ENCODE measurements around the gene ZSCAN12.

DNA sequence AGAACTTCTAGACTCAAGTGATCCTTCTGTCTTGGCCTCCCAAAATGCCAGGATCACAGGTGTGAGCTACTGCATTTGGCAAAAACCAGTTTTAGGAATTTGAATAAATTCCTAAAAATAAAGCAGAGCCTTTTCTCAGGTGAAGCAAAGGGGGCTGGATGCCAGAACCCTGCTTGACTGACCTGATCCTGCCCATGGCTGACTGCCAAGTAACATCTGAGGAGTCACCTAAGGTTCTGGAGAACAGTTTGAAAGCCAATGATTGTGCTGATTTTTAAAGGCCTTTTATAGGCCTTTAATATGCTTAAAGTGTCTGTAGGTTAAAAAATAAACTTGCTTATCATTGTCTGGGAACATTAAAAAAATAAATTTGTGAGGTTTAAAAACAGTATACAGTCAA lies 14.1 kb upstream of the ZSCAN12 start:
- TF ChIP-seq, protein P1, sequence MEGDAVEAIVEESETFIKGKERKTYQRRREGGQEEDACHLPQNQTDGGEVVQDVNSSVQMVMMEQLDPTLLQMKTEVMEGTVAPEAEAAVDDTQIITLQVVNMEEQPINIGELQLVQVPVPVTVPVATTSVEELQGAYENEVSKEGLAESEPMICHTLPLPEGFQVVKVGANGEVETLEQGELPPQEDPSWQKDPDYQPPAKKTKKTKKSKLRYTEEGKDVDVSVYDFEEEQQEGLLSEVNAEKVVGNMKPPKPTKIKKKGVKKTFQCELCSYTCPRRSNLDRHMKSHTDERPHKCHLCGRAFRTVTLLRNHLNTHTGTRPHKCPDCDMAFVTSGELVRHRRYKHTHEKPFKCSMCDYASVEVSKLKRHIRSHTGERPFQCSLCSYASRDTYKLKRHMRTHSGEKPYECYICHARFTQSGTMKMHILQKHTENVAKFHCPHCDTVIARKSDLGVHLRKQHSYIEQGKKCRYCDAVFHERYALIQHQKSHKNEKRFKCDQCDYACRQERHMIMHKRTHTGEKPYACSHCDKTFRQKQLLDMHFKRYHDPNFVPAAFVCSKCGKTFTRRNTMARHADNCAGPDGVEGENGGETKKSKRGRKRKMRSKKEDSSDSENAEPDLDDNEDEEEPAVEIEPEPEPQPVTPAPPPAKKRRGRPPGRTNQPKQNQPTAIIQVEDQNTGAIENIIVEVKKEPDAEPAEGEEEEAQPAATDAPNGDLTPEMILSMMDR (IDR thresholded peaks at IDR 0.05), result no peak
- TF ChIP-seq EZH2phosphoT487 (IDR thresholded peaks at IDR 0.05), result no peak
- no peak for TF ChIP-seq EZH2 (IDR thresholded peaks at IDR 0.05)
